Activated CD4-positive, alpha-beta memory T cell treated with anti-CD3 and anti-CD28 coated beads for 36 hours (primary cell): Measurements from ENCODE around the gene DDN. TPM values are rescaled to one million over a fixed set of nuclear protein-coding genes. Genes with fewer than 3 reads are reported as not detected.

Source experiments
- CTCF ChIA-PET: fragments of 350-600 bp; sonication (Branson Sonifier 250); formaldehyde crosslinking; loops from one replicate; lab custom pipeline; 2021; ENCODE audit warnings: antibody characterized with exemption, inconsistent platforms; lab: Charles Lee
- POLR2A ChIA-PET: fragments of 350-600 bp; sonication (Branson Sonifier 250); formaldehyde crosslinking; loops from one replicate; lab custom pipeline; 2021; ENCODE audit warnings: antibody characterized with exemption; lab: Charles Lee
- DNase-seq: peaks from one replicate; pipeline ENCODE4 v3.0.0-alpha.2; 2020
- H3K27ac Mint-ChIP-seq: one replicate; pipeline ENCODE4 v1.8.0; 2021; ENCODE audit warnings: mixed read lengths
- H3K27me3 Mint-ChIP-seq: one replicate; pipeline ENCODE4 v1.8.0; 2021; ENCODE audit warnings: mixed read lengths
- H3K36me3 Mint-ChIP-seq: one replicate; pipeline ENCODE4 v1.8.0; 2021; ENCODE audit warnings: mixed read lengths
- H3K4me1 Mint-ChIP-seq: one replicate; pipeline ENCODE4 v1.8.0; 2021; ENCODE audit warnings: low read depth, mixed read lengths
- H3K4me3 Mint-ChIP-seq: one replicate; pipeline ENCODE4 v1.8.0; 2021; ENCODE audit warnings: mild to moderate bottlenecking, mixed read lengths
- H3K9me3 Mint-ChIP-seq: one replicate; pipeline ENCODE4 v1.8.0; 2021; ENCODE audit warnings: mixed read lengths
- intact Hi-C: fragments of 100-400 bp; cut with micrococcal nuclease; formaldehyde crosslinking; loops from one replicate; pipeline ENCODE4 v1.15.1; 2023
- total RNA-seq, 2 experiments: library from RNA; stranded (reverse); gene quantifications; one replicate each; pipeline ENCODE4 v1.2.3, GENCODE V29; 2021

Gene DDN
- total RNA-seq, result under 1 TPM; 0.22 to 0.26 TPM

- DNase-seq, result peak; percentile 63
- H3K27ac Mint-ChIP-seq, result peak within 1 kb of the TSS; percentile 39
- peaks cover 32% of the 10 kb centered on the region for H3K36me3 Mint-ChIP-seq
These were observed at the start of gene DDN for GRCh38 chr12:48999371-49000131. Gene DDN (minus strand): TSS chr12:48999375. CDS start chr12:48999287, 88 bp downstream.

DNA sequence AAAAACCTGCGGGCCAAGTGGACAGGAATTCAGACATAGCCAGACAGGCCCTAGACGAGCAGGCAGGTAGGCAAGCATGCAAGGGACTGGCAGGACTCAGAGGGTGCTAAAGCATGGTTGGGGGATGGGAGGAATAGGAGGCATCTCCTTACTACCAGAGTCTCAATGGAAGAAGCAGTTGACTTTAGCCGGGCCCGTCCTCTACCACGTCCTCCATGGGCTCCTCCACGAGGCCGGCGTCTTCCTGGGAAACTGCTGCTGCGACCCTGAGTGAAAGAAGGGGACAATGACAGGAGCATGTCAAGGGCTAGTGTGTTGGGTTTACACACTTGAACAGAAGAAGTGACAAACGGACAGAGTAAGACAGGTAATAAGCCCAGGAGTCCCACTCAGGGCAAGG is 49.8 kb upstream of the DDN start:
- no peak overlapping the region for H3K4me3 Mint-ChIP-seq
- no peak overlapping the region for H3K27ac Mint-ChIP-seq
- DNase-seq, result no peak
- H3K4me1 Mint-ChIP-seq, result peaks cover under 1% of the 10 kb centered on the region
- intact Hi-C loops, result no loop called here
- no peaks in the 10 kb centered on the region for H3K9me3 Mint-ChIP-seq
- ChIA-PET CTCF (interaction anchor here (1.0 to 1.5 kb wide), 5 partner anchors 15 to 61 kb away, joined by 3 to 5 read pairs (median 3); no protein-coding TSS in a partner anchor), POLR2A (no interaction called here)
- H3K27me3 Mint-ChIP-seq, result no peaks in the 10 kb centered on the region
- H3K36me3 Mint-ChIP-seq, result peaks cover 74% of the 10 kb centered on the region

More at GRCh38 chr12:48999371-49000131, at the start of gene DDN:
- Mint-ChIP-seq H3K4me3 (peak within 1 kb of the TSS; percentile 59), H3K27me3 (peaks cover 32% of the 10 kb centered on the region), H3K9me3 (no peaks in the 10 kb centered on the region), H3K4me1 (peaks cover 34% of the 10 kb centered on the region)
- ChIA-PET CTCF (interaction anchor here (0.9 to 14.7 kb wide), 11 partner anchors 12 to 185 kb away, joined by 3 to 168 read pairs (median 4); partner anchors contain the start of genes DHH and WNT1), POLR2A (interaction anchor here (1.2 kb wide), 2 partner anchors 20 to 74 kb away, joined by 4 read pairs; partner anchors contain the start of gene FKBP11)
- intact Hi-C loops, result loop anchor here (1.0 to 5.0 kb wide), 3 partner anchors 19 to 236 kb away; partner anchors contain the start of gene PRKAG1

GRCh38 chr12:49046129-49046895 is 47.1 kb upstream of the DDN start:
- intact Hi-C loops, result no loop called here
- no peak for DNase-seq
- ChIA-PET CTCF (interaction anchor here (0.9 kb wide), 1 partner anchor 22 kb away, joined by 3 read pairs; no protein-coding TSS in a partner anchor), POLR2A (no interaction called here)
- Mint-ChIP-seq H3K27ac (no peak overlapping the region), H3K4me1 (peaks cover 2% of the 10 kb centered on the region), H3K9me3 (no peaks in the 10 kb centered on the region), H3K27me3 (no peaks in the 10 kb centered on the region), H3K4me3 (no peak overlapping the region), H3K36me3 (peaks cover 75% of the 10 kb centered on the region)

DNA sequence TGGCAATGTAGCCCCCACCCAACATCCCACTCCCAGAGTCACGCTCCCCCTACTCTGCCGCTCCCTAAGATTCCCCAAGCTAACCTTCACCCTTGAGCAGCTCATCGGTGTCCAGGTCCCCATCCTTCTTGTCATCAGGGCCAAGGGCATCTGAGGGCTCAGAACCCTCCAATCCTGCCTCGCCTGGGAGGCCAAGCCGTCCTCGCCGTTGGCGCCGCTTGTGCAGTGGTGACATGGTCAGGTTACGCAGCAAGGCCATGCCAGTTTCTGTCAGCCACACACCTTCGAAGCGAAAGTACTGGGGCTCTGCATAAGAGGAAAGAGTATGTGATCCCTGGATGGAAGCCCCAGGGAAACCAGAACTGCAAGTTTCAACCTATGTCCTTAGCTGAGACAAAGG is 45.5 kb upstream of the DDN start:
- no peaks in the 10 kb centered on the region for H3K9me3 Mint-ChIP-seq
- ChIA-PET CTCF (interaction anchor here (1.3 to 3.0 kb wide), 12 partner anchors 11 to 57 kb away, joined by 3 to 43 read pairs (median 9); partner anchors contain the start of gene DDN), POLR2A (no interaction called here)
- no peak for DNase-seq
- peaks cover 2% of the 10 kb centered on the region for H3K4me1 Mint-ChIP-seq
- peaks cover 72% of the 10 kb centered on the region for H3K36me3 Mint-ChIP-seq
- H3K27ac Mint-ChIP-seq, result no peak overlapping the region
- H3K27me3 Mint-ChIP-seq, result no peaks in the 10 kb centered on the region
- no peak overlapping the region for H3K4me3 Mint-ChIP-seq
- intact Hi-C loops, result no loop called here

GRCh38 chr12:49043856-49044258 is 44.7 kb upstream of the DDN start:
- no peaks in the 10 kb centered on the region for H3K9me3 Mint-ChIP-seq
- ChIA-PET CTCF (interaction anchor here (0.6 to 3.0 kb wide), 30 partner anchors 9 to 200 kb away, joined by 3 to 43 read pairs (median 5); partner anchors contain the start of genes ARF3, DDN and TUBA1B), POLR2A (interaction anchor here (0.9 to 1.4 kb wide), 2 partner anchors 19 to 87 kb away, joined by 3 to 4 read pairs; partner anchors contain the start of gene TUBA1B)
- H3K4me3 Mint-ChIP-seq, result no peak overlapping the region
- intact Hi-C loops, result no loop called here
- DNase-seq, result peak; percentile 84
- peaks cover 70% of the 10 kb centered on the region for H3K36me3 Mint-ChIP-seq
- peak overlapping the region; percentile 51 for H3K27ac Mint-ChIP-seq
- H3K27me3 Mint-ChIP-seq, result no peaks in the 10 kb centered on the region
- H3K4me1 Mint-ChIP-seq, result peaks cover 2% of the 10 kb centered on the region

DNA sequence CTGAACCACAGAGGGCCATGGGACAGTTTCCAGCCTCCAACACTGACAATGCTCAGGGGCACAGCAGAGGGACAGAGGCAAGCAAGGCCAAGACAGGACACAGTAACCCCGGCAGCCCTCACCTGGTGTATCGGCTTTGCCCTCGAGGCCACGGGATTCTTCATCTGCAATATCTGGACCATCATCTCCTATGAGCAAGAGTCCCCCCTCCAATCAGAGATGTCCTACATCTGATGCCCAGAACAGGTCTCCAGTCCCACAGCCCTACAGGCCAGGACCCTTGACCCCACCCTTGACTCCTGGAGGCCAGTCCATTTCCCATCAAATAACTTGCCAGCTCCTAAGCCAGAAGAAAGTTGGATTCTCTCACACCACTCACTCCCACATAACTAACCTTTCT is 44.1 kb upstream of the DDN start:
- no peaks in the 10 kb centered on the region for H3K27me3 Mint-ChIP-seq
- peaks cover 2% of the 10 kb centered on the region for H3K4me1 Mint-ChIP-seq
- no peaks in the 10 kb centered on the region for H3K9me3 Mint-ChIP-seq
- ChIA-PET CTCF (interaction anchor here (0.6 to 3.0 kb wide), 29 partner anchors 8 to 201 kb away, joined by 3 to 43 read pairs (median 5); partner anchors contain the start of genes ARF3, DDN and TUBA1B), POLR2A (interaction anchor here (0.9 to 1.4 kb wide), 3 partner anchors 11 to 88 kb away, joined by 3 to 4 read pairs (median 3); partner anchors contain the start of gene TUBA1B)
- no peak for DNase-seq
- intact Hi-C loops, result no loop called here
- H3K36me3 Mint-ChIP-seq, result peaks cover 69% of the 10 kb centered on the region
- no peak overlapping the region for H3K27ac Mint-ChIP-seq
- H3K4me3 Mint-ChIP-seq, result no peak overlapping the region

GRCh38 chr12:49041881-49042484 is 42.8 kb upstream of the DDN start:
- H3K27me3 Mint-ChIP-seq, result no peaks in the 10 kb centered on the region
- POLR2A ChIA-PET, result no interaction called here
- no peak overlapping the region for H3K27ac Mint-ChIP-seq
- H3K36me3 Mint-ChIP-seq, result peaks cover 62% of the 10 kb centered on the region
- no peak for DNase-seq
- H3K4me1 Mint-ChIP-seq, result peaks cover 2% of the 10 kb centered on the region
- CTCF ChIA-PET, result interaction anchor here (1.0 to 2.9 kb wide), 2 partner anchors 44 to 54 kb away, joined by 4 to 43 read pairs; partner anchors contain the start of gene DDN
- intact Hi-C loops, result no loop called here
- no peaks in the 10 kb centered on the region for H3K9me3 Mint-ChIP-seq
- H3K4me3 Mint-ChIP-seq, result no peak overlapping the region

DNA sequence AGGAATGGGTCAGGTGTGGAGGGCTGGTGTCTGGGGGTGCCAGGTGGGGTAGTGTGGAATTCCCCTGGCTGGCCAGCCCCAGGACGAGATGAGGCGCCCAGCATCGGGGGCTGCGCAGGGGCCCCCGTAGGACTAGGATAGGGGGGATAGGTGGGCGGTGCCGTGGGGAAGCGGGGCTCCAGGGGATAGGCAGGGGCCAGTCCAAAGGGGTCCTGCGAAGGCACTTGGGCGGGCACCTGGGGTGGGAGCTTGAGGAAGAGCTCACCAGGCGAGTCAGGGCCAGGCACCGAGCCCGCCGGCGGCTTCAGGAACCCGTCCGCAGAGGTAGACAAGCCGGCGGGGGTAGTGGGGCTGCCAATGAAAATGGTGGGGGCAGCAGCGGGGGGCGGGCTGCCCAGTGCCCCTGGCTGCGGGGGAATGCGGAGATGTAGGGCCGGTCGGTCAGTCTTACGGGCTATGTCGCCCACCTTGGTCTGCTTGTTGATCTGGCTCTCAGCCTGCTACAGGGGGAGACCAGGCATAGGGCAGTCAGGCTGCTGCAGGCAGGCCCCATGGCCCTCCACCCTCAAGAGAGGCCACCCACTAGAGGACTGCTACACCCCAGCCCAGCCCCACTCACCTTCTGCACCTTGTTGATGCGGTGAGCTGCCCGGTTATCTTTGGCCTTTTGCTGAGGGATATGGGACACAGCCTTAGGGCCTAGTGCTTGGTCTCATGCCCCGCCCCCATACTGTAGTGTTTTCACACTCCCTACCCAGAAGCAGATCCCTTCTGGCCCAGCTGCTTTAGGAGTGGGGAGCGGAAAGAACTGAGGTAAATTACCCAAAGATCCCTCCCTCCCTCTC is 42.1 kb upstream of the DDN start:
- peaks cover 2% of the 10 kb centered on the region for H3K4me1 Mint-ChIP-seq
- H3K36me3 Mint-ChIP-seq, result peaks cover 59% of the 10 kb centered on the region
- DNase-seq, result no peak
- POLR2A ChIA-PET, result no interaction called here
- H3K4me3 Mint-ChIP-seq, result no peak overlapping the region
- no peaks in the 10 kb centered on the region for H3K9me3 Mint-ChIP-seq
- no peak overlapping the region for H3K27ac Mint-ChIP-seq
- H3K27me3 Mint-ChIP-seq, result no peaks in the 10 kb centered on the region
- CTCF ChIA-PET, result interaction anchor here (1.0 kb wide), 1 partner anchor 53 kb away, joined by 4 read pairs; no protein-coding TSS in a partner anchor
- intact Hi-C loops, result no loop called here

DNA sequence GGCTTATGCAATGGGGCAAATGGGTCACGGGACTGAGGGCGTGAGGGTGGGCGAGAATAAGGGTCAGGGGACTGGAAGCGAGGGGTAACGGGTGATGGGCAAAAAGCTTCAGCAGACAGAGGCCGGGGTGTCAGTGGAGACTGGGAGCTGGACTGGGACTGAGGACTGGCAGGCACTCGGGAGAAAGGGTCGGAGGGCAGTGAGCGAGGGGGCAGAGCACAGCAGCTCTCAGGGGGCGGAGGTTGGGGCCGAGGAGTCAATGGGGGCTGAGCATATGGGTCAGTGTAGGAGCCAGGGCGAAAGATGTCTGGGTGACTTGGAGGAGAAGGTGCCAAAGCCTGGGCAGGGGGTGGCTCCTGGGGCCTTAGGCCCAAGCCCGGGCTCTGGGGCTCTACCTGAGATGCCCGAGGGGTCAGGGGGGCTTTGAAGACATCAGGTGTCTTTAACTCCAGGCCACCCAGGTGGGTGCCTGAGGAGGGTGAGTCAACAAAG is 41.2 kb upstream of the DDN start:
- H3K4me3 Mint-ChIP-seq, result no peak overlapping the region
- no peaks in the 10 kb centered on the region for H3K9me3 Mint-ChIP-seq
- POLR2A ChIA-PET, result interaction anchor here (1.3 kb wide), 1 partner anchor 8 kb away, joined by 3 read pairs; no protein-coding TSS in a partner anchor
- H3K36me3 Mint-ChIP-seq, result peaks cover 54% of the 10 kb centered on the region
- H3K4me1 Mint-ChIP-seq, result peaks cover 2% of the 10 kb centered on the region
- DNase-seq, result no peak
- CTCF ChIA-PET, result interaction anchor here (1.3 kb wide), 1 partner anchor 58 kb away, joined by 3 read pairs; no protein-coding TSS in a partner anchor
- intact Hi-C loops, result no loop called here
- H3K27me3 Mint-ChIP-seq, result no peaks in the 10 kb centered on the region
- H3K27ac Mint-ChIP-seq, result no peak overlapping the region
